22Rv1 (cell line): ENCODE results near the gene PID1.

ENCODE experiments used
- CTCF ChIP-seq: fragments of 450-650 bp; IDR thresholded peaks from 2 replicates; pipeline ENCODE4 v1.5.1; 2017; ENCODE audit warnings: mild to moderate bottlenecking
- ZFX ChIP-seq: fragments of 450-650 bp; IDR thresholded peaks from 2 replicates; pipeline ENCODE4 v1.6.1; 2017; ENCODE audit warnings: antibody characterized with exemption, borderline replicate concordance

DNA sequence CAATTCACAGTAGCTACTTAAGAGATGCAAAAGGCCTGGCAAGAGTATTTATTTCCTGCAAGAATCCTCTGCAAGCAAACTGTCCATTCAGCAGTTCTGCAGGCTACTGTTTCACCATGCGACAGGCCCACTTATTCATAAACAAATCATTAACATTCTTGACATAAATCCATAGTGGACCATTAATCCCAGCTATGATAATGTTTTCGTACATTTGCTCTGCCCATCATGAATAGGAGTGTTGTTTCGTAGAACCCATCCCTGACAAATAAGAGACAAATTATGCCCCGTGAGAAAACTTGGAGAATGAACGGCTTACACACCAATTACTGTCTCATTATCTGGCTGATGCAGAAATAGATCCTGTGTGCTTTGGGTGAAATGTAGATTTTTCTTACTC is 65.4 kb downstream of the PID1 start:
- TF ChIP-seq CTCF: no peak
- TF ChIP-seq ZFX: no peak
